A673 (cell line): ENCODE measurements around the gene GLIPR2. TPM values are rescaled to one million over a fixed set of nuclear protein-coding genes. Genes with fewer than 3 reads are reported as not detected.

Experiments used
- BruUV-seq: library from RNA; stranded (reverse); fragments of 400-500 nt; replicated peaks from 2 replicates; lab custom pipeline; 2021; lab: Mats Ljungman, UMichigan
- CTCF ChIA-PET: fragments of 300-600 bp; sonication (Branson Sonifier 250); formaldehyde crosslinking; loops from one replicate; lab custom pipeline; 2022; ENCODE audit warnings: antibody characterized with exemption; lab: Charles Lee
- POLR2A ChIA-PET: fragments of 300-600 bp; sonication (Branson Sonifier 250); formaldehyde crosslinking; loops from one replicate; lab custom pipeline; 2022; ENCODE audit warnings: antibody characterized with exemption; ENCODE audit not compliant: low non-redundant PET; lab: Charles Lee
- DNase-seq: peaks from one replicate; pipeline ENCODE4 v3.0.0-alpha.2; 2015; ENCODE audit warnings: low spot score
- H3K27ac ChIP-seq: fragments of 200-600 bp; sonication (generic); 2 replicates; pipeline ENCODE4 v1.5.1; 2016; ENCODE audit warnings: mixed run types, low read depth, mild to moderate bottlenecking, mixed read lengths, antibody characterized with exemption, low read length; ENCODE audit not compliant: poor library complexity, severe bottlenecking
- H3K27me3 ChIP-seq: fragments of 200-600 bp; sonication (generic); replicated peaks from 2 replicates; pipeline ENCODE4 v1.6.1; 2017; ENCODE audit warnings: mixed run types, low read depth, mild to moderate bottlenecking, mixed read lengths, antibody characterized with exemption, low read length; ENCODE audit not compliant: insufficient read depth, poor library complexity
- H3K36me3 ChIP-seq: fragments of 200-600 bp; sonication (generic); 2 replicates; pipeline ENCODE4 v1.6.1; 2016; ENCODE audit warnings: mixed run types, mild to moderate bottlenecking, mixed read lengths, antibody characterized with exemption, low read length; ENCODE audit not compliant: insufficient read depth, poor library complexity, severe bottlenecking
- H3K4me1 ChIP-seq: fragments of 200-600 bp; sonication (generic); 2 replicates; pipeline ENCODE4 v1.6.1; 2017; ENCODE audit warnings: mixed run types, mild to moderate bottlenecking, mixed read lengths, antibody characterized with exemption, low read length; ENCODE audit not compliant: insufficient read depth, poor library complexity, severe bottlenecking
- H3K4me3 ChIP-seq: fragments of 200-600 bp; sonication (generic); 2 replicates; pipeline ENCODE4 v1.5.1; 2016; ENCODE audit warnings: low read depth, mixed run types, mild to moderate bottlenecking, mixed read lengths, low read length; ENCODE audit not compliant: poor library complexity, severe bottlenecking
- H3K9me3 ChIP-seq: fragments of 200-600 bp; sonication (generic); 2 replicates; pipeline ENCODE4 v1.6.1; 2016; ENCODE audit warnings: mixed run types, low read depth, mild to moderate bottlenecking, mixed read lengths, antibody characterized with exemption, low read length; ENCODE audit not compliant: poor library complexity, severe bottlenecking
- CTCF ChIP-seq: fragments of 300-800, 200-600 bp; sonication (generic); conservative IDR thresholded peaks from 2 replicates; pipeline ENCODE4 v1.5.1; 2017; ENCODE audit warnings: low read depth, mild to moderate bottlenecking, antibody characterized with exemption, low read length, moderate library complexity, mixed read lengths
- EZH2 ChIP-seq: fragments of 200-600 bp; sonication (generic); IDR thresholded peaks from 2 replicates; pipeline ENCODE4 v1.6.1; 2017; ENCODE audit warnings: borderline replicate concordance, low read depth, mild to moderate bottlenecking, mixed read lengths, antibody characterized with exemption, low read length; ENCODE audit not compliant: poor library complexity, severe bottlenecking
- intact Hi-C: fragments of 100-400 bp; cut with micrococcal nuclease; formaldehyde crosslinking; loops from one replicate; pipeline ENCODE4 v1.10.0; 2022; ENCODE audit not compliant: unreplicated experiment
- total RNA-seq: library from RNA; stranded (reverse); gene quantifications from 2 replicates; pipeline ENCODE4 v1.2.3, GENCODE V29; 2021

Gene GLIPR2
- total RNA-seq, 1 experiment from 2014 or later: 5.0 TPM

GRCh38 chr9:36192196-36192595, 55.7 kb downstream of the GLIPR2 start:
- peak overlapping the region; percentile 92 for H3K4me3 ChIP-seq
- no peak for TF ChIP-seq EZH2
- TF ChIP-seq CTCF: no peak
- H3K4me1 ChIP-seq: peaks cover 21% of the 10 kb centered on the region
- POLR2A ChIA-PET: no interaction called here
- CTCF ChIA-PET: no interaction called here
- H3K36me3 ChIP-seq: peaks cover 4% of the 10 kb centered on the region
- peak; percentile 24 for DNase-seq
- no peaks in the 10 kb centered on the region for H3K27me3 ChIP-seq
- no peak overlapping the region for H3K27ac ChIP-seq
- no peaks in the 10 kb centered on the region for H3K9me3 ChIP-seq
- intact Hi-C loops: no loop called here
- no TSS peak for BruUV-seq

DNA sequence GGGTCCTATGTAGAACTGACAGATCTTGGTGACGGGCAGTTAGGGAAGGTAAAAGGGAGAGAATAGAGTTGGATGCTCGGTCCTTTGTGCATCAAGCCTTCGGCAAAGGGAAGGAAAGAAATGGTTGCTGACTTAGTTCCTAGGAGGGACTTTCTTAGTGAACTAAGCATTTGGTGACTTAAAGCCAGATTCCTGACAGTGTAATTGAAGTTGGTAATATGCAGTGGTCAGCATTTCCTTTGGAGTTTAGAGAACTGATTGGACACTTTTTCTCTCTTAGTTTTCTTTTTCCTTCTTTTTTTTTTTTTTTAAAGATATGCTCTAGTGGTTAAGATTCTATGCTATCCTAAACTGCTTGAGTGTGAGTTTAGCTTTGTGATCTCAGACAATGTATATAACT, 56.5 kb downstream of the GLIPR2 start:
- BruUV-seq: no TSS peak
- Histone ChIP-seq H3K9me3 (no peaks in the 10 kb centered on the region), H3K36me3 (peaks cover 8% of the 10 kb centered on the region), H3K4me1 (peaks cover 21% of the 10 kb centered on the region), H3K4me3 (peak overlapping the region; percentile 7), H3K27me3 (no peaks in the 10 kb centered on the region), H3K27ac (no peak overlapping the region)
- TF ChIP-seq CTCF: no peak
- no peak for TF ChIP-seq EZH2
- ChIA-PET CTCF (interaction anchor here (0.6 kb wide), 1 partner anchor 260 kb away, joined by 8 read pairs; no protein-coding TSS in a partner anchor), POLR2A (no interaction called here)
- DNase-seq: no peak
- intact Hi-C loops: no loop called here

DNA sequence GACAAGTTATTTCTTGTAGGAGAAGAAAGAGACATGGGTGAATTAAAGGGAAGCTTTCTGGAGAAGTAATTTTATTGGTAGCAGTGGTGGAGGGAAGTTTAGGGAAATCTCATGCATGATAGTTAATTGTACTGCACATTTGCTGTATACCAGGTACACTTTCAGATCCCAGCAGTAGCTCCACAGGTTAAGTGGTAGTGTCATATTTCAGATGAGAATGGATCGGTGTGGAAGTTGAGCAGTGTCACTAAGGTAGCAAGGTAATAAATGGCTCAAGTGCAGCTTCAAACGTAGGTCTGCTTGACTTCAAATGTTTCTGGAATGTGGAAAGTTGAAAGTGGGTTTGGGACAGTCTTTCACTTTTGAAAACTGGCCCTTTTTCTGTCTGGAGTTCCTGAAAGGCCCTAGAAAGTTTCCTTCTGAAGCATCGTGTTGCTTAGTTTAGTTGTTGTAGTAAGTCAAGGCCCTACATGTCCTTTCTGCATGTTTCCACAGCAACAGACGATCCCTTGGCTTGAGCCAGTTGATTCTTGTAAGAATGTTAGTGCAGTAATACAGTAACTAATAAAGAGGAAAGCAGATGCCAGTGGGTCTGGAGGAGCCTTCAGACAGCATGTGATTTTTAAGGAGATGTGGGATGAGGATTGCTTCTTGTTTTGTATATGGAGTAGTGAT, 57.9 kb downstream of the GLIPR2 start:
- Histone ChIP-seq H3K27me3 (no peaks in the 10 kb centered on the region), H3K27ac (no peak overlapping the region), H3K36me3 (peaks cover 17% of the 10 kb centered on the region), H3K9me3 (no peaks in the 10 kb centered on the region), H3K4me3 (no peak overlapping the region), H3K4me1 (peaks cover 21% of the 10 kb centered on the region)
- no peak for DNase-seq
- ChIA-PET POLR2A (no interaction called here), CTCF (no interaction called here)
- no TSS peak for BruUV-seq
- intact Hi-C loops: no loop called here
- TF ChIP-seq EZH2 (no peak), CTCF (no peak)
